Measurements from ENCODE around the gene ZNF19. TPM values are rescaled to one million over a fixed set of nuclear protein-coding genes. Genes with fewer than 3 reads are reported as not detected.

The ZNF19 gene
- total and polyA plus RNA-seq, 2 of the 8 experiments (the other 6 are each of a cell fraction or from before 2014, with no cell fraction given), result 1.5 to 3.5 TPM

DNA sequence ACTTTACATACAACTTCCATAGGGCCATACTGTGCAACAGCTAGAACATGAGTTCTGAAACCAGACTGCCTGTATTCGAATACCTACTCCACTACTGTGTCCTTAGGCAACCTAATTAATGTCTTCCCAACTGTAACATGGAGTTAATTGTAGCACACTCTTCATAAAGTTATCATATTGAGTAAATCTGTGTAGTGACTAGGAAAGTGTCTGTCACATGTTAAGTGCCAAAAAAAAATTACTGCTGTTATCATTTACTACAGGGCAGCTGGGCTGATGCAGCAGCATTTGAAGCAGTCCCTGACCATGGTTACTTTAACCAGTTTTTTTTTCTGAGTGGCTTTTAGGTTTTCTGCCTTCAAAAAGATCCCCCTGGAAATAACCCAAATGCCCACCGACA lies 16.2 kb downstream of the ZNF19 start (continued):
- TF ChIP-seq CHD7 (IDR thresholded peaks at IDR 0.05; ENCODE audit: insufficient replicate concordance, low read length) (no peak), RNF2 (IDR thresholded peaks at IDR 0.05; ENCODE audit: borderline replicate concordance, low read depth, low read length, missing control alignments, poor library complexity, severe bottlenecking) (no peak), BRCA1 (IDR thresholded peaks at IDR 0.05; ENCODE audit: low read depth, low read length) (no peak), POLR2AphosphoS5 (IDR thresholded peaks at IDR 0.05; ENCODE audit: low read depth, low read length) (no peak), KDM4A (IDR thresholded peaks at IDR 0.05; ENCODE audit: low read depth, low read length, severe bottlenecking) (no peak), ZNF274 (IDR thresholded peaks at IDR 0.05; ENCODE audit: borderline replicate concordance, extremely low read depth, low read length) (no peak)

Data from H1 (cell line).